NCI-H2227 (cell line): ENCODE data around the gene GOLGA8B.
"Not testable (repeated sequence)": the region's sequence is repeated elsewhere in the genome, so short reads cannot be mapped to it uniquely, and the experiment has no call there.

Experiments
- DNase-seq: peaks from one replicate; lab custom pipeline; 2025; ENCODE audit not compliant: unreplicated experiment; lab: John Stamatoyannopoulos, UW

Gene GOLGA8B, protein sequence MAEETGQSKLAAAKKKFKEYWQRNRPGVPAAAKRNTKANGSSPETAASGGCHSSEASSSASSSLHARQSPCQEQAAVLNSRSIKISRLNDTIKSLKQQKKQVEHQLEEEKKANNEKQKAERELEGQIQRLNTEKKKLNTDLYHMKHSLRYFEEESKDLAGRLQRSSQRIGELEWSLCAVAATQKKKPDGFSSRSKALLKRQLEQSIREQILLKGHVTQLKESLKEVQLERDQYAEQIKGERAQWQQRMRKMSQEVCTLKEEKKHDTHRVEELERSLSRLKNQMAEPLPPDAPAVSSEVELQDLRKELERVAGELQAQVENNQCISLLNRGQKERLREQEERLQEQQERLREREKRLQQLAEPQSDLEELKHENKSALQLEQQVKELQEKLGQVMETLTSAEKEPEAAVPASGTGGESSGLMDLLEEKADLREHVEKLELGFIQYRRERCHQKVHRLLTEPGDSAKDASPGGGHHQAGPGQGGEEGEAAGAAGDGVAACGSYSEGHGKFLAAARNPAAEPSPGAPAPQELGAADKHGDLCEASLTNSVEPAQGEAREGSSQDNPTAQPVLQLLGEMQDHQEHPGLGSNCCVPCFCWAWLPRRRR

DNA sequence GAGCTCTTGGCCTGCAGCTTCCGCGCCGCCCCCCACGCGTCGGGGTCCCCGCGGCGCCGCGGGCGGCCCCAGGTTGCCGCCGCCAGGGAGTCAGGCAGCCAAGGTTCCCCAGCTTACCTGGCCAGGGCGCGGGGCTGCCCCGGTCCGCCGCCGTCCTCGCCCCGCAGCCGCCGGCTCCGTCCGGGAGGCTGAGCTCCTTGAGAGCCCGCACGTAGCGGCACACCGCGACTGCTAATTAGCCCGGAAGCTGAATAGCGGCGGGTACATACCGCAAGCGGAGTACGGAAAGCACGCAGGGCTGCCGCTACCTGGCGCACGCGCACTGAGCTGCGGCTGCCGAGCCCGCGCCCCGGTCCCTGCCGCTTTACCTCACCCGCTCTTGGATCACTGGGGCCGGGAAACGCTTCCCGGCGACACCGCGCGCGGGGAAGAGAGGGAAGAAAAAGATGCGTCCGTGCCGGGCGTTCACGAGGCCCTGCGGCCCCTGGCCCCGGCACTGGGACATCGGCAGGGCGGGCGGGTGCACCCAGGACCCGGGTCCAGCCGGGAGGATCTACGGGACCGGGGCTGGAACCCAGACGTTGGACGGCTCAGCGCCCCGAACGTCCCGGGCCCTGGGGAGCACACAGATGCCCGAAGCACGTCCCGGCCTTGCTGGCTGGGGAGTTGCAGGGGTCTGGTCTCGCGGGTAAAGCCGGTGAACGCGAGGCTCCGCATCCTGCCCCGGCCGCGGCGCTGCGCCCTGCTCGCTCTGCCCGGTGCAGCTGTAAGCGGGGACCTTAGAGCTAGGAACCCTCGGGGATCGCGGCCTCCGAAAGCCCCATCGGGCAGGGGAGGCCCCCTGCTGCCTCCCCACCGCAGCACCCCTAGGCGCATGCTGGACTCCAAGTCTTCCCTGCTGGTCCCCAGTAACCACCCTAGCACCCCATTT lies at the start of gene GOLGA8B:
Gene GOLGA8B (minus strand): TSS at position 253 of the 931 bp plus-strand sequence. CDS start 47,739 bp downstream, outside the sequence.
- DNase-seq = peak; percentile 81

DNA sequence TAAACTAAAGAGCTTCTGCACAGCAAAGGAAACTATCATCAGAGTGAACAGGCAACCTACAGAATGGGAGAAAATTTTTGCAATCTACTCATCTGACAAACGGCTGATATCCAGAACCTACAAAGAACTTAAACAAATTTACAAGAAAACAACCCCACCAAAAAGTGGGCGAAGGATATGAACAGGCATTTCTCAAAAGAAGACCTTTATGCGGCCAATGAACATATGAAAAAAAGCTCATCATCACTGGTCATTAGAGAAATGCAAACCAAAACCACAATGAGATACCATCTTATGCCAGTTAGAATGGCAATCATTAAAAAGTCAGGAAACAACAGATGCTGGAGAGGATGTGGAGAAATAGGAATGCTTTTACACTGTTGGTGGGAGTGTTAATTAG lies 49.7 kb upstream of the GOLGA8B start:
- not testable (repeated sequence) for DNase-seq

GRCh38 chr15:34628577-34629152 lies 45.2 kb upstream of the GOLGA8B start:
- DNase-seq = no peak

GRCh38 chr15:34625007-34625406 lies 41.6 kb upstream of the GOLGA8B start:
- DNase-seq = no peak

DNA sequence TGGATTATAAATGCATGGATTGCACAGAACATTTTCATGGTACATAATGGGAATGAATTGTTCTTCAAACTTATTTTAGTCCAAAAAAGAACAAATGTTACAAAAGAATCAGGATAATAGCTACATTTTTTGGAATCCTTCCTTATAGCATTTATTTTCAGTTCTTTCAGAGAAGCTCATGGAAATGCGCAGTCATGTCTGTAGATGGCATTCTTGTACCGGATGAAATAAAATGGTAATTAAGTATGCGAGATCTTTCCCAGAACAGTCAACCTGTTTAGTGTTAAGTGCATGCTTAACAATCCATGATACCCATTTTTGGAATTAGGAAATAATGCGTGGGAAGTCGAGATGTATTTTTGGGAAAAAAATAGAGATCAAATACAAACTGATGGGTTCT lies 38.2 kb upstream of the GOLGA8B start:
- DNase-seq = peak; percentile 11

GRCh38 chr15:34620814-34621213 lies 37.4 kb upstream of the GOLGA8B start:
- no peak for DNase-seq

DNA sequence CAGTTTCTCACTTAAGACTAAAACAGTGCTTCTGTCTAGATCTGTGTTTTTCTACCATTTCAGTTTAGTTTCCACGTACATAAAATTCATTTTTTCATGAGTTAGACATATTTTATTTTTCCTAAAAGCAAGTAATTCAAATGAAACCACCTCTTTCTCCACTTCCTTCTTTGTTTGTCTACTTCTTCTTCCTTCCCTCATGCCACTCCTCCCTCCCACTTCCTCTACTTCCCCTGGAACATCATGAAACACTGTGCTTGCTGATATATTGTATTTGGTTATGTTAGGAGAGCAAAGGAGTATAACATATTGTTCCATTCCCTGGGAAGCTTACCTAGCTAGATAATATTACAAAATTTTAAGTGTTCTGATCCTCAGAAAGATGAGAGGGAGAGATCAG lies 36.7 kb upstream of the GOLGA8B start:
- no peak for DNase-seq

DNA sequence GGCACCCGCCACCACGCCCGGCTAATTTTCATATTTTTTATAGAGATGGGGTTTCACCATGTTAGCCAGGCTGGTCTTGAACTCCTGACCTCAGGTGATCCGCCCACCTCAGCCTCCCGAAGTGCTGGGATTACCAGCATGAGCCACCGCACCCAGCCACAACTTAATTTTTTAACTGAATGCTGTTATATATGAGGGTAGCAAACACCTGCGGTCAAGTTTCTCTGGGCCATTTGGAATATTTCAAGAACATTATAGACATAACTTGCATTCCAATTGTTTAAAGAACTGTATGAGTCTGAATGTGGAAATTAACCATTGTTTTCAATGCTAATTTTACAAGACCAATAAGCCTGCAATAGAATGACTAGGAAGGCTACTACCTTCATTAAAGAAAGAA lies 35.7 kb upstream of the GOLGA8B start:
- DNase-seq = no peak

DNA sequence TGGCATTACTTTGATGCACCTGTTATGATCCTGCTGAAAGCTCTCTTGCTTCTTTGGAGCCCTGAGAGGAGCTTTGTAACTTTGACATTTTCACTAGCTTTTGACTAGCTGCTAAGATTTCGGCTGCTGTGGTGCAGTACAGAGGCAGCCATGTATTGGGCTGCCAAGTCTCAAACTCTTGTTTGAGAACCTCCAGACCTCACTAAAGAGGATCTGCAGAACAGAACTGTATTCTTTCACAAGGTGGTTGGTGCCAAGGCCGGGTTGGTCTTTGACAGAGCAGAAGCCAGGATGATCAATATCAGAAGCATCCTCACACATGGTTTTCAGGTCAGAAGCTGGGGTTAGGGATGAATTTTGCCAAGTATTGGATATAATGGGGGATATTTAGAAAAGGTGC lies 34.6 kb upstream of the GOLGA8B start:
- no peak for DNase-seq

DNA sequence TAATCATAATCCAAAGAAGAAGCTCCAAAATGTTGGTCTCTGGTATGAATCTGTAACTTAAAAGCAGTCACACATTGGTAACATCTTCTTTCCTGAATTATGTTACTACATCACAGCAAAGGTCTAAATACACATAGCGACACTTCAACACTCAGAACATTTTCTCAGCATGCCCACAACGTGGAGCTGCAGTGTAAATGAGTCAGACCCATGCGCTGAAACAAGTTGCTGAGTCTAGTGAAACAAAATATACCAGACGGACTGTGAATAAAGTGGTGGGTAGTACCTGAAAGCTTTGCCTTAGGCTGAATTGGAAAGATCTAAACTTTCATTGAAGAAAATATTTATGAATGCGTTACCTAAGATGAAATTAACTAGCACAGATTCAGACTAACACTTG lies 33.2 kb upstream of the GOLGA8B start:
- peak; percentile 13 for DNase-seq

GRCh38 chr15:34613997-34614396 lies 30.5 kb upstream of the GOLGA8B start:
- no peak for DNase-seq

DNA sequence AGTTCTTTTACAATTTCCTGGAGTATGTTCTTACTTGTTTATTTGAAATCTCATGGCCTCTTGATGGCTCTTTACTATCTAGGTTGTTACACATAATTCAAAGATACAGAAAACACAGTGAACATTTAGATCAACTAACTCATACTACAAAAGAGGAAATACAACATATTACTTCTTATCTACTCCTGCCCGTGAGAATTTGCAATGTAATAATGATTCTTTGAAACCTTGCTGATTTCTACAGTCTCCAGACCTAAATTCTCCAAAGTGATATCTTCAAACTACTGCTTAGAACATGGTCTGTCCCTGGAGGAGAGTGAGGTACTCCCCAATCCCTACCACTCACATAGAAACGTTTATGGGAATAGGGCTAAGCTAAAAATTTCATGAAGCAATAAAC lies 29.9 kb upstream of the GOLGA8B start:
- no peak for DNase-seq

DNA sequence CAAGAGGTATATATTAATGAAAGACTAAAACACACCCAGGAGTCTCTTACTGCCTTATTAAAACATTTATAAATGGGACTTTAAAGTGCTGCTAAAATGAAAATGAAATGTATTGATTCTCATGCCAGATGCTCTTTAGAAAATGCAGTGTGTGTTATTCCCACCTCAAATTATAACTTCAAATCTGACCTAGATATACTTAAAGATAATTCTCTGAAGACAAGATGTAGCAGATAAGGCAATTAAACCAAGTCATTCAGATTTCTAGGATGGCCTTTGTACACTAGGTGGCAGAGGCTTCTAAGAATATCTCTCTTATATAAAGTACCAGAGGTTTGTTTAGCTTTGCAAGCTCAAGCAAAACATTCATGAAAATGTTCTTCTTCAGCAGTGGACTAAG lies 26.9 kb upstream of the GOLGA8B start:
- peak; percentile 3 for DNase-seq

- DNase-seq = peak; percentile 29
Measured at GRCh38 chr15:34609102-34610057, 25.9 kb upstream of the GOLGA8B start.

GRCh38 chr15:34608517-34608916 lies 25.1 kb upstream of the GOLGA8B start:
- no peak for DNase-seq

GRCh38 chr15:34607832-34608231 lies 24.4 kb upstream of the GOLGA8B start:
- no peak for DNase-seq

- no peak for DNase-seq
Measured at GRCh38 chr15:34606545-34606944, 23.1 kb upstream of the GOLGA8B start.

DNA sequence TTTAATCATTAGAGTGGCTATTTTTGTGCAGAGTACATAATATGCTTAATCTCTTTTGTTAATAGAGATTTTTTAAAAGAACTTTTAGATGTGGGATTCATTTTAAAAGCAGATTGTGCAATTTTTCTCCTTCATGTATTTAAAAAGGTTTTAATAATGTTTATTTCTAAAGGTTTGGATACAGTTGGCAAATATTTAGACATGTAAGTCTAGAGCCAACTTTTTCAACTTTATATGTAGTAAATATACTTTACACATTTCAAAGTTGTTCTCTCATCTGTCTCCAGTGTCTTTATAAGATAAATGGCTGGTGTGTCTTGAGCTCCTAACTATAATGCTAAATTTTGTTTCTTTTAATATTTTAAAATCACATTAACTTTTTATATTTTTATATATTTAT lies 22.7 kb upstream of the GOLGA8B start:
- DNase-seq = no peak

DNA sequence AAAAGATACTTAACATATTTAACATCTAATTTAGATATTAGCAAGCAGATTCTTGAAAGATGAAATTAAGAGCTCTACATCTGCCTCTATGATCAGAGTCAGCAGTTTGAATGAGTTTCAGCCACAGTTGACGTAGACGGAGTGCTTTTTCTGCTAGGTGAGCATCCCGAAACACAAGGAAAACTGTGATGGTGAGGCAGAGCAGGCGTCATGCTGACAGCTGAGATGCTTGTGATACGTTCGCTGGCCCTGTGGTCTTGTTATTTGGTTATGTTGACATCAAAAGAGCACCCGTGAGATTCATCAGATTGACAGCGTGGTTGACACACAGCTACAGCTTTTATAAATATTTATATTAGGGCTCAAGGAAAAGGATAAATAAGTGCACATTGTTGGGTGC lies 19.6 kb upstream of the GOLGA8B start:
- no peak for DNase-seq

- no peak for DNase-seq
Measured at GRCh38 chr15:34600923-34601322, 17.5 kb upstream of the GOLGA8B start.
